Measurements from ENCODE around the gene RERE. TPM values are rescaled to one million over a fixed set of nuclear protein-coding genes. Genes with fewer than 3 reads are reported as not detected.
"Not testable (repeated sequence)": the region's sequence is repeated elsewhere in the genome, so short reads cannot be mapped to it uniquely, and the experiment has no call there.

RERE gene
- polyA plus RNA-seq, 5 donors, result 104 to 119 (median 112) TPM

DNA sequence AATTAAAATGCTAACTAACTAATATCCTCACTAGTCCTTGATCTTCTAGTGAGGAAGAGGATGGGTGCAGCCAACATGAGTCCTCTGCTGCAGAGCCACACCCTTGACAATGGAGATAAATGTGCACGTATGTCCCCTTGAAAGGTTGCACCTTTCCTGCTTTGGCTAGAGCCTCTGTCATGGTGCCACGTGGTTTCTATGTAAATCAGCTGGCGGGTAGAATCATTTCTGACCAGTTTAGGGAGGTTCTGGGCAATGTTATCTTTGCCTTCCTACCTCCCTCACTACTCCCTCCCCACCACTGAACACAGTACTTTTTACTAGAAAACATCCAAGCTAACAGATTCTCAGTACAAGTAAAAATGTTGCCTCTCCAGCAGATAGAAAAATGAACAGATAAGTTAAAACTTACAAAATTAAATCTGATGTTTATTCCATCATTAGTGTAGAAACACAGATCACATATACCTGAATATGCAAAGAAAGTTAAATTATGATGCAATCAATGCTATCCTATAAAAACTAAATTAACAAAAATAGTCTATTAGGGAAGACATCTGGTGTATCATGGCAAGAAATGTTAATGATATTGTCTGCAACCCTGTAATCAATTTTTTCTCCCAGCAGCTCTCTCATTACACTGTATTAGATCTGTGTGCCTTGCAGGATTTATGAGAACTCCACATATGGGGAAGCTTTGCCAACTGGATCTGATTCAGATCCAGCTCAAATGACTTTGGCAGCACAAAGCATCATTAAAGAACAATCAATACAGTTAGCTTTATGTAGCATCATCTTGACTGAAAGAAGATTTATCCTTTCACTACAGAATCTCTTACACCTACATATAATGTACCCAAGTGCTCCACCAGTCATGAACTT, 205.6 kb downstream of the RERE start:
- peak; percentile 76 to 77 for DNase-seq

DNA sequence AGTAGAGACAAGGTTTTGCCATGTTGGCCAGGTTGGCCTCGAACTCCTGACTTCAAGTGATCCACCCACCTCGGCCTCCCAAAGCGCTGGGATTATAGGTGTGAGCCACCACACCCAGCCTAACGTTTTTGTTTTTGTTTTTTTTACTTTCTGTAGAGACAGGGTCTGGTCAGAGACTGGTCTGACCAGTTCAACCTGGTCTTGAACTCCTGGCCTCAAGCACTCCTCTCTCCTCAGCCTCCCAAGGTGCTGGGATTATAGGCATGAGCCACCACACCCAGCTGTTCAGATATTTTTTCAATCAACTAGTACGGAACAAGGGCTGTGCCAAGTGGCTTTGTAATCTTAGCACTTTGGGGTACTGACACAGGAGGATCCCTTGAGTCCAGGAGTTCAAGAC, 209.5 kb downstream of the RERE start:
- DNase-seq, result no peak

DNA sequence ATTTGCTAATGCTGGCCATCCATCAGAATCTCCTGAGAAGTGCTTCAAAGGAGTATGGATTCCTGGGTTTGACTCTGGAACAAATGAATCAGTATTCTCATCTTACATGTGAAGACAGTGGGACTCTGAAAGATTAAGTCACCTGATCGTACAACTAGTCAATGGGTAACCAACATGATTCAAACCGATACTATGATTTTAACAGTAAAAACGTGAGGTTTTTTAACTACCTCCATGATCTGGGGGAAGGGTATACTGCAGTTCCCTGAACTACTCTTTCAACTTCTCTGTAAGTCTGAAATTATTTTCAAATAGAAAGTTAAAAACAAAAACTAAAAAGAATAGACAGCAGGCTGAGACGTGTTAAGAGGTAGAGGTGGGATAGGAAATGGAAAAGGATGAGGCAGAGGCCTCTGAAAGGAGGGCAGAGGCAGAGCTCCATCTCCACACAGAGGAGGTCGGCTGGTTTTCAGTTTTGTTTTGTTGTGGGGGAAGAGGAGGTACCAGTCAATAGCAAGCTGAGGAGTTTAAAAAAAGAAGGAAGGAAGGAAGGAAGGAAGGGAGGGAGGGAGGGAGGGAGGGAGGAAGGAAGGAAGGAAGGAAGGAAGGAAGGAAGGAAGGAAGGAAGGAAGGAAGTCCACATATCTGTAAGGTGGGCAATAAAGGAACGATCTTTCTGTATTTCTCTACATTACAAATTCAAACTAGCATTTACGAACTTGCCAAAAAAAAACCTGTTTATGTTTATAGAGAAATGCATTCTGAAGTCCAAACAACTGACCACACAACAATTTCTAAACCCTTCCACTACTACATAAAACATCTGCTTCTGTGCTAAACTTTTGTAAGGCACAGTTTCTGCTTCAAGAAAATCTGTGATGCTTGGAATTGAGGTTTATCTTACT, 213.1 kb downstream of the RERE start:
- no peak for DNase-seq

DNA sequence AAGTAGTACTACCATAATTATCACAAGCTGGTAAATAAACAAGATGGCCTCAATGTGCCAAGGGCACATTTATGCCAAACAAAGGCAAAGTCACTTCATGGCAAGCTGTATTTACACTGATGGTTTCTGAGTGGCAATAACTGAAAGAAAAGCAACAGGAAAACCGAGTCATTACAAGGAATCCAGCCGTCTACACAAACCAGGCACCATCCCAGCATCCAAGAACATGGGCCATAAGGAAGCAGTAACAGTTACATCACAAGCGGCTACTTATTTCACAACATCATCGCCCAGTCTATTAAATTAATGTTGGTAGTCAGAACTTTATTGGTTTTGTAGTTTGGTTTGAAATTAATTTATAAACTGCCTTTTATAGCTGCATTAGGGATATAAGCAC, 214.2 kb downstream of the RERE start:
- DNase-seq, result no peak

DNA sequence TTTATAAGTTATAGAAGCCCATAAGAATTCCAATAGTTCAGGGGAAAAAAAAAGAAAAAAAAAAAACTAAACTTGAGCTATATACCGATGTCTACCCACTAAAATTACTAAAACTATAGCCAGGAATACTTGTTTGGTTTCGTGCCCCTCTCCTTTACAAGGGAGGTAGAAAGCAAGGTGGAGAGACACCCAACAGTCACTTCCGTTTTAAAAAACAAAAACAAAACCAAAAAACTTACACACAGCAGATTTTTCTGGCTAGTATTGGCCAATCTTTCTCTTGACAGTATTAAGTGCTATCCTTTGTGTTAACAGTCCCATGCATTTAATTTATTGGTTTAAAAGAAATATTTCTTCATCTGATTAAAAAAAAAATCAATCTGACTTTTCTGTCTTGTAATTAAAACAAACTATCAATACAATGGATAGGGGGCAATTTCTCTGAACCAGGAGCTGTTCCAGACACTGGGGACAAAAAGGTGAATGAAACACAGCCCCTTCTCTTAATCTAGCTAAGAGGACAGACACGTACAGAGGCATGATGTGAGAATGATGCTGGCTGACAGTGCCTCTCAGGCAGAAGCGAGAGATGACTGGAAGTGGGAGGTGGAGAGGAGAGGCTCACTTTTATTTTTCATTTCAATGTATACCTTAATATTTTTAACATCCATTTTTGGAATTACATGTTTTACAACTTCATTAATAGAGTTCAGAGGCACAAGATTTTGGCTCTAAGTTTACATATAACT, 214.8 kb downstream of the RERE start:
- no peak for DNase-seq

DNA sequence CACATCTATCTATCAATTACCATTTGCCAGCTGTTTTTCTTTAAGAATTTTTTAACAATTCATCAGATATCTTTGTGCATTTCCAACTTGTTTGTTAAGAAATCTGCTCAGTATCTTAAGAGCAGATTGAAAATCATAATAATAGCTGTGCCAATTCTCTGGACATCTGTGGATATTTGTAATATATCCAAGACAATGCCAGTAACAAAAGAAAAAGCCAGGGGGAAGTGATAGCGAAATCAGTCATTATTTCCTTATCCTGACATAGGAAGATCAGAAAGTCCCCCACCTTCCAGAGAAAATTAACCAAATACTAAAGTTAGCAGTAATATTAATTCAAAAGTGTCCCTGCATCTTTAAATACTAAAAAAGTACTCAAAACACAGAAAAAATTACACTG, 217.1 kb downstream of the RERE start:
- DNase-seq, result no peak

DNA sequence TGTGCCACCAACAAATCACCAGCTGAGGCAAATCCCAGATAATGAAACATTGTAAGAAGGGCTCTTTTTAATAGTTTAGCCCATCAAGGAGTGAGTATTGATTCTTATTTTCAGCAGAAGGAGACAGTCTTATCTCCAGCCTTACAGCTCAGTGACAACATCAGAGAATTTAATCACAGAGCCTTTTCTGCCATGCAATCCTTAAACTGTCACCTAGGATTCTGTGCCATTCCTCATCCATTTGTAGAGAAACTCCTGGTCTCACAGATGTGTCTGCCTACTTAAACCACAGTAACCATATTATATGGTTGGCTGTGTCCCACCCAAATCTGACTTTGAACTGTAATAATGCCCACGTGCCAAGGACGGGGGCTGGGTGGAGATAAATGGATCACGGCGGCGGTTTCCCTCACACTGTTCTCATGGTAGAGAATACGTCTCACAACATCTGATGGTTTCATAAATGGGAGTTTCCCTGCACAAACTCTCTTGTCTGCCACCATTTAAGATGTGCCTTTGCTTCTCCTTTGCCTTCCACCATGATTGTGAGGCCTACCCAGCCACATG, 217.7 kb downstream of the RERE start:
- DNase-seq, result no peak

DNA sequence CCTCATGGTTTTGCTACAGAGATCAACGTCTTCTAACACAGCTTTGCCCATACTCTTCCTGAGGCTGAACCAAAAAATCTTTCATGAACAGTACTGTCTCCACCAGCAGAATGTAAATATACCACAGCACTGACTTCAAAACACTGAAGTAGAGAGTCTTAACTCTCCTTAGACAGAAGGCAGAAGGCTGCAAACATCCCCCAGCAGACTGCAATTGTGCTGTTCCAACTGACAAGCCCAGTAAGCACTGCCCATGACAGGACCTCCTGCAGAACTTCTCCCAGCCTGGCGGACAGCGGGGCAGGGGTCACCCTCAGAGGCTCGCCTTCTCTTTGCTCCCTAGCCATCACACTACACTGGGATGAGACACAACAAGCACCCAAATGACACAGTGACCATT, 218.7 kb downstream of the RERE start:
- no peak for DNase-seq

DNA sequence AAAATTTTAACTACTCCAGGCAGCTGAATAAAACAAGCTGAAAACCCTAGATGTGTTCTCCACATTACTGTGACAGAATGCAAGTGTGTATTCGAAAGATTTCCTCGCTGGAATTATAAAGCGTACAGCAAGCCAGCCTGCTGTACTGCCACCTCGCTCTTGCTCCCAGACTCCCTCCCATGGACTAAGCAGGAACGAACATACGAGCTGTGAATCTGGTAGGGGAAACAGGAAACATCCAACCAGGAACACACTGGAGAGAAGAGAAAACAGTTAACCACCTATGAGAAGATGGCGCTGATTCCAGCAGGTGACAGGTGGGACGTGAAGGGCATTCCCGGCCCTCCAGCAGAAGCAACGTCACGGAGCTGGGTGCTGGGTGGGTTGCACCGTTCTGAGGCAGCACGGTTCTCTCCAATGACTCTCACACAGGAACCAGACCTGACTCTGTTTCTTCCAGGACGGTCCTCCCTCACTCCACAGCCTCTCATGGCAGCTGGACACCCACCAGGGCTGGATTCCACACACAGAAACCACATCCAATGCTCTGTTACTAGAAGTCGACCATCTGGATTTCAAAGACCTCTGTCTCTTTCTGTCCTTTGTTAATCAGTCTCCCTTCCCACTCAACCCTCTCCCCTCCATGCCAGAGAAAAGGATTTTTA, 219.2 kb downstream of the RERE start:
- peak; percentile 48 to 63 for DNase-seq

DNA sequence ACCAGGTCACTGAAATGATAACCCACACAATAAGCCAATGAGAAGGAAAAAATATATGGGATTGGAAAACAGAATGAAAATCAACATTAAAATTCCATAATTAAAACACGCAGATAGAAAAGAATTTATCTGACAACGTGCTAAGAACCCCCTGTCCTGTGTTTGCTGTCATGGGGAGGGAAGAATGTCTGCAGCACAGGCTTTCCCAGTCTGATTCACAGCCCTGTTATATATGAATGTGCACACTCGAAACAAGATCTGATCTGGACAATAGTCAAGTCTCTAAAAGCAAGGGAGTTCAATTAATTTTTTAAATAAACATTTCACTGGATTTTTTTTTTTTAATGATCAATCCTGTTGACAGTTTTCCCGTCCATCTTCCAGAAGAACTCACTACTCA, 220.0 kb downstream of the RERE start:
- no peak for DNase-seq

DNA sequence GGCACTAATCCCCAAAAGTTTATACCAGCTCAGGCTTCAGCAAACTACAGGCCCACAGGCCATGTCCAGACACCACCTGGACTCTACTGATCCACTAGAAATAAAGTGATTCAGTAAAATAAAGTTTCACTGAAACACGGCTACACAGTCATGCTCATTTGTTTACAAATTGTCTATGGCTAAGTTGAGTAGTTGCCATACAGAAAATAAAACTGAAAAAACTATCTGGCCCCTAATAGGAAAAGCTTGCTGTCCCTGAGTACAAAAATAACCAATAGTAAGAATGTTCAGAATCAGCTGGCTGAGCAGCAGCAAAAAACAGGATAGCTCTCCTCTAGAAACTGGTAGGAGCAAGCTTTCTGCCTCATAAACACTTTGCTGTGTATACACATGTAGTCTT, 221.5 kb downstream of the RERE start:
- DNase-seq, result no peak

DNA sequence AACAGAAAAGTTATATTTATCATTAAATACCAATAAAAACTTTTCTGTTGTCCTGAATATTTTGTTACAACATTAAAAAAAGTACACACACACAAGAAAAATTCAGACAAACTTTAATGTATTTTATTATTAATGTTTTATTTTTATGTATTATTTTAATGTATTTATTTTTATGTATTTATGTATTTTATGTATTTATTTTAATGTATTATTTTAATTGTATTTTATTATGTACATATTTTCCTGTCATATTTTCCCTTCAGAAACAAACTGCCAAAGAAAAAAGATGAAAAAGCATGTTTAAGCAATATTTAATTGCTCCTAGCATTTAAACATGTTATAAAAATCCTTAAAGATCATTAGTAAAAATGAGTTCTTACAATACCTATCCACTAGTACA, 222.1 kb downstream of the RERE start:
- no peak for DNase-seq

DNA sequence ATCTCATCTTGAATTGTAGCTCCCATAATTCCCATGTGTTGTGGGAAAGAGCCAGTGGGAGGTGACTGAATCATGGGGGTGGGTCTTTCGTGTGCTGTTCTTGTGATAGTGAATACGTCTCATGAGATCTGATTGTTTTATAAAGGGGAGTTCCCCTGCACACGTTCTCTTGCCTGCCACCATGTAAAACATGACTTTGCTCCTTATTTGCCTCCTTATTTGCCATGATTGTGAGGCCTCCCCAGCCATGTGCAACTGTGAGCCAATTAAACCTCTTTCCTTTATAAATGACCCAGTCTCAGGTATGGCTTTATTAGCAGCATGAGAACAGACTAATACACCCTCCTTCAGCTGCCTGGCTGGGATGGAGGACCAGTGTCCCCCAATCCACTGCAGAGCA, 224.1 kb downstream of the RERE start:
- not testable (repeated sequence) for DNase-seq

DNA sequence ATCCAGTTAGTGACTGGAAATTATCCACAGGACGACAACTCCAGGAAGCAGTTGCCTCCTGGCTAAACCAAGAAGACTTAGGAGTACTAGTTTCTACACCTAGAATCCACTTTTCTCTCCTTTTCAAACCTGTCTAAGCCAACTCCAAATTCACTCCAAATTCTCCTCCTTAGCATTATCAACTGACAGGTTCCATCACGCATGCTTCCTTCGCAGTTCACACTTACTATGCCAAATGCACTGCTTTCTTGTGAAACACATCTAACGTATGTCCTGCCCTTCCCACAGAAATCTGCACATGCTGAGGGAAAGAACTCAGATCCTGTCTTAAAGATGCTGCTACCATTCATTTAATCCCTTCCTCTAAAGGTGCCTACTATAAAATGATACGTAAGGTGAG, 225.9 kb downstream of the RERE start:
- no peak for DNase-seq

DNA sequence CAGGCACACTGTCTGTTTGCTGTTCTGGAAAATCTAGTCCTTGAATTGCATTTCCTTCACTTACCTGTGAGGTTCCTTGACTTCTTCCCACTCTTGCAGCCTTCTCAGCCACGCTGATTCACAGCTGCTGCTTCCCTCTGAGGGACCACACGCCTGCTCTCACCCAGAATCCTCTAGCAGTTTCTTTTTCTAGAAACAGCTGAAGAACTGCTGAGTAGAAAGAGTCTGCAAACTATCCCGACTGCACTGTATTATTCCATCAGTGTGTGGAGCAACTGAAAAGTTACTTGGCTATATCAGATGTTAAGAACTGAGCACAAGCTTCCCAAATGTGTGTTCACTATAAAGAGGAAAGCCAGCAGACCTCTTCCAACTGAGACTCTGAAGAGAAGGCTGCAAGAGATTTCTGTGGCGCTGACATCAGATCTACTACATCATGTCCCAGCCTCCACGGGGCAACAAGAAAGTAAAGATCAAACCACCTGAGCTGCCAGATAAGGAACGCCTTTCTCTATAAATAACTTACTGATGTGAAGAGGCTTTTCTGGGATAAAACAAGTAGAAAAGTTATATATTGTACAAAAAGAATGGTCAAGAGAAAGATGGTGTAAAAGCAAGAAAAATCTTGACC, 226.6 kb downstream of the RERE start:
- DNase-seq, result no peak

DNA sequence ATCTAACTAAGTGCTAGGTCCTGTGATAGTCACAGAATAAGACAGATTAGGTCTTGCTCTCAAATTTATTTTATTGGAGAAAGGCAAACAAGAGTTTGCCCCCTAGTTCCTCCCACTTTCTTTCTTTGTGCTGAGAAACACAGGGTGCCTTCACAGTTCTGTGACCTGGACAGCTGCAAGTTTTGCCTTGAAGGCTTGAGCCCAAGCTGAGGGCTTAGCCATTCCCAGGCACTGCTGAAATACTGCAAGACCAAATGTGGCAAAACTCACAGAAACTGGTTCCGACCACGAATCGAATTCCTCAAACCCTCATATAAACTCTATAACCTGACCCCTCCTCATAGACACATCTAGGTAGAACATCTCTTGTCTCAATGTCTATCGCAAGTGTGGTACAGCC, 227.9 kb downstream of the RERE start:
- DNase-seq, result no peak

DNA sequence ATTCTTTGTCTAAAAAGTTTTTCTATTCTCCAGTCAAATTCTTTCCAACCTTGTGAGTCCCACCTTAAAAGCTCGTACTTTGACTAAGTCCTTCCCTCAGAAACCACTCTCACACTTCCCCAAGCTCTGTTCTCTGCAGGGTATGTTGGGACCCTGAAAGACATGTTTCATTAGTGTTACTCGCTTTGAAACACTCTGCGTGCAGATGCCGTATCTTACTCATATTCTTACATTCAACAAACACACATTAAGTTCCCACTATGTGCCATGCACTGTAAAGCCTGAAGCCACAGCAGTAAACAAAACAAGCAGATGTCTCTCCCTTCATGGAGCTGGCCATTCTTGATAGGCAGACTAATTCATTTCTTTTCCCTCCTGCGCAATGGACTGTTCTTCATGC, 229.7 kb downstream of the RERE start:
- DNase-seq, result no peak

DNA sequence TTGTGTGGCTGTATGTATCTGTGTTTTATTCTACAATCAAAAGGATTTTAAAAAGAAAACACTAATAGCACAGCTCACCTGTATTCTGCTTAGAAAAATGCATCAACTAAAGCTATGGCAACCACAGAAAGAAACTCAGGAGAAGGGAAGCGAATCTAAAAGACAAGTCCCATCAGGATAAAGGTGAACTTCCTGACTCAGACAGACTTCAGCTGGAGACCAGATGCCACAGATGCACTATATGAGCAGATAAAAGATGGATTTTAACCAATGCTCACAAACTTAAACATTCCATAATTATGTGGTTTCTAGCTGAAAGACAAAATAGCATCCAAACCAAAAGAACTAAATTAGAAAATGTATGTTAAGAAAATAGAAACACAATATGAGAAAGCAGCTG, 231.0 kb downstream of the RERE start:
- DNase-seq, result no peak

DNA sequence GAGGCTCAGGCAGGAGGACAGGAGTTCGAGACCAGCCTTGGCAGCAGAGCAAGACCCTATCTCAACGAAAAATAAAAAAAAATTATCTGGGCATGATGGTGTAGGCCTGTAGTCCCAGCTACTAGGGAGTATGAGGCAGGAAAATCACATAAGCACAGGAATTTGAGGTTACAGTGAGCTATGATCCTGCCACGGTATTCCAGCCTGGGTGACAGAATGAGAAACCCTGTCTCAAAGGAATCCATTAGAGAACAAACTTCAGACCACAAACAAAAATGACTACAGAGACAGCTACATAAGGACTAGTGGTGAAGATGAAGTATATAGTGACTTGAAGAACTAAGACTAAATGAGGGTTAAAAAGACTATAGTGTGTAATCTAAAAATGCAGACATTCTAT, 233.1 kb downstream of the RERE start:
- DNase-seq, result no peak

DNA sequence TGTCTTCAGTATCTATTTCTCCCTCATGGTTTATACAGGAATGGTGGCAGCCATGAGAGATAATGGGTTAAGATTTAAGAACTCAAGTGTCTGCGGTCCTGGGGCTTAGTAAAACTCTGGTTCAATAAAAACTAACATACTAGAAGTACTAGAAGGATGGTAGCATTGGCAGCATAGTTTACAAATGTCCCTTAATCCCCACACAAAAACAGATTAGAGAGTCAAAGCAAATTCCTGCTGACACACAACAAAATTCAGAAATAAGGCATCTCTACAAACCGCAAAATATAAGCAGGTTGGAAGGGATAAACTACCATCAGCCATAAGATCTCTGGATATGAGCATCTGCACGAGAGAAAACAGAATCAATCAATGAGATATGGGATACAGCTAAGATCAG, 234.4 kb downstream of the RERE start:
- DNase-seq, result no peak

DNA sequence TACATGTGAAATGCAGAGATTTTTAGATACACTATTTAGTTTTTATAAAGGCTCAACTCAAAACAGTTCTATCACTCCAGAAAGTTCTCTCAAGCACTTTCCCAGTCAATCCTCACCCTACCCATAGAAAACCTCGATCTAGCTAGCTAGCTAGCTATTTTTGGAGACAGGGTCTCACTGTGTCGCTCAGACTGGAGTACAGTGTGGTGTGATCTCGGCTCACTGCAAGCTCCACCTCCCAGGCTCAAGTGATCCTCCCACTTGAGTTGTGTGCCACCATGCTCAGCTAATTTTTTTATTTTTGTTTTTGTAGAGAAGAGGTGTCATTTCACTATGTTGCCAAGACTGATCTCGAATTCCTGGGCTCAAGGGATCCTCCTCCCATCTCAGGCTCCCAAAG, 236.9 kb downstream of the RERE start:
- DNase-seq, result no peak

Measured in right lung (tissue), 5 donors.